ENCODE measurements around the gene NAALADL1. TPM values are rescaled to one million over a fixed set of nuclear protein-coding genes. Genes with fewer than 3 reads are reported as not detected.

The NAALADL1 gene
- total and polyA plus RNA-seq, 9 of the 15 experiments (the other 6 are each of a cell fraction or from before 2014, with no cell fraction given) = 0.06 to 0.72 (median 0.22) TPM; not detected in 4

- TF ChIP-seq REST (IDR thresholded peaks at IDR 0.05; ENCODE audit: borderline replicate concordance) (peak; percentile 68), REST (CRISPR knock-in tag; IDR thresholded peaks at IDR 0.05; ENCODE audit: low read depth) (no peak), THRA (IDR thresholded peaks at IDR 0.05) (no peak), HNRNPUL1 (IDR thresholded peaks at IDR 0.05; ENCODE audit: low read length) (no peak), TOE1 (IDR thresholded peaks at IDR 0.05; ENCODE audit: borderline replicate concordance) (peak; percentile 99), TOE1 (CRISPR knock-in tag; IDR thresholded peaks at IDR 0.05; ENCODE audit: borderline replicate concordance, low read depth) (no peak), GTF2F1 (IDR thresholded peaks at IDR 0.05; ENCODE audit: low read depth, low read length) (no peak), GABPB1 (CRISPR knock-in tag; IDR thresholded peaks at IDR 0.05) (peak; percentile 85), NFIC (IDR thresholded peaks at IDR 0.05) (peak; percentile 73), L3MBTL2 (IDR thresholded peaks at IDR 0.05) (peak; percentile 97), EP400 (IDR thresholded peaks at IDR 0.05) (peak; percentile 75)
- TF ChIP-seq, protein P1, sequence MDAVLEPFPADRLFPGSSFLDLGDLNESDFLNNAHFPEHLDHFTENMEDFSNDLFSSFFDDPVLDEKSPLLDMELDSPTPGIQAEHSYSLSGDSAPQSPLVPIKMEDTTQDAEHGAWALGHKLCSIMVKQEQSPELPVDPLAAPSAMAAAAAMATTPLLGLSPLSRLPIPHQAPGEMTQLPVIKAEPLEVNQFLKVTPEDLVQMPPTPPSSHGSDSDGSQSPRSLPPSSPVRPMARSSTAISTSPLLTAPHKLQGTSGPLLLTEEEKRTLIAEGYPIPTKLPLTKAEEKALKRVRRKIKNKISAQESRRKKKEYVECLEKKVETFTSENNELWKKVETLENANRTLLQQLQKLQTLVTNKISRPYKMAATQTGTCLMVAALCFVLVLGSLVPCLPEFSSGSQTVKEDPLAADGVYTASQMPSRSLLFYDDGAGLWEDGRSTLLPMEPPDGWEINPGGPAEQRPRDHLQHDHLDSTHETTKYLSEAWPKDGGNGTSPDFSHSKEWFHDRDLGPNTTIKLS (IDR thresholded peaks at IDR 0.05; ENCODE audit: borderline replicate concordance, low read depth) = peak; percentile 63; the same call in 1 of the 2 replicates
- TF ChIP-seq, protein P2, sequence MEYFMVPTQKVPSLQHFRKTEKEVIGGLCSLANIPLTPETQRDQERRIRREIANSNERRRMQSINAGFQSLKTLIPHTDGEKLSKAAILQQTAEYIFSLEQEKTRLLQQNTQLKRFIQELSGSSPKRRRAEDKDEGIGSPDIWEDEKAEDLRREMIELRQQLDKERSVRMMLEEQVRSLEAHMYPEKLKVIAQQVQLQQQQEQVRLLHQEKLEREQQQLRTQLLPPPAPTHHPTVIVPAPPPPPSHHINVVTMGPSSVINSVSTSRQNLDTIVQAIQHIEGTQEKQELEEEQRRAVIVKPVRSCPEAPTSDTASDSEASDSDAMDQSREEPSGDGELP (CRISPR knock-in tag; IDR thresholded peaks at IDR 0.05; ENCODE audit: borderline replicate concordance) = peak; percentile 86
These were observed 30.9 kb downstream of the NAALADL1 start, which contains the start of gene SNX15 (continued) for GRCh38 chr11:65027213-65028067.

Measured in K562 (cell line).